SU-DHL-6 (cell line): Measurements from ENCODE around the gene PUDP.

Experiments
- EZH2phosphoT487 ChIP-seq: fragments of 200-600 bp; sonication (generic), shearing (Covaris generic); conservative IDR thresholded peaks from 2 replicates; pipeline ENCODE4 v1.6.1; 2018; ENCODE audit warnings: mild to moderate bottlenecking, antibody characterized with exemption, low read length, moderate library complexity, mixed read lengths
- TF ChIP-seq, protein P1 (sequence below): fragments of 200-600 bp; sonication (generic); IDR thresholded peaks from one replicate; pipeline ENCODE4 v1.5.1; 2017; ENCODE audit warnings: antibody characterized with exemption, mild to moderate bottlenecking, low read length, moderate library complexity; ENCODE audit not compliant: insufficient read depth, poor library complexity, severe bottlenecking

DNA sequence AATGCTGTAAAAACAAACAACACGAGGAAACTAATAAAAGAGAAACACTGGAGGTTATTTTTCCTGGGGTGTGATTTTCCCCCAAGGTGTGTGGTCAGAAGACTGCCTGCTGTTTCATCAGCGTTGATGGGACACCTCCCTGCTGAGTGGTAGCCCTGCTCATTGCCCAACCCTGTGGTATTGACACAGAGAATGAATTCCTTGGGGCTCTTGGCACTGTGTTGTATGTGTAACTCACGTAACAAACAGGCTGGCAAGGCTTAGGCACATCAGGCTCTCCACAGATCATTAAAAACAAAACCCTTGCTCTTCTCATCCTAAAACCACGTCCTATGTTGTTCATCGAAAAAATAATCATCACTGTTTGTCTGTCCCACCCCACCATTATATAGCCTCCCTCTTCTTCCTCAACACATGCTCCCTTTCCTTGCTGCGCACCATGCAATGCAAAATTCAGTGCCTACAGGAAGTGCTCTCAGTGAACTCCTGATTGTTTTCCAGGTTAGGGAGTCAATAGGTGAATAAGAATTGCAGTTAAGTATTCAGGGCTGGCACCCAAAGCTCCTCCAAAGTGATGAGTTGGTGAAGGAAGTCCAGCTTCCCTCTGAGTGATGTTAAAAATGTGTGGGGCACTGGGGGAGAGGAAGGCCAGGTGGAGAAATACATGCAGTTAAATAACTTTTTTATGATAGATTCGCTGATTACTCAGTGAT lies 11.4 kb upstream of the PUDP start:
- TF ChIP-seq, protein P1, sequence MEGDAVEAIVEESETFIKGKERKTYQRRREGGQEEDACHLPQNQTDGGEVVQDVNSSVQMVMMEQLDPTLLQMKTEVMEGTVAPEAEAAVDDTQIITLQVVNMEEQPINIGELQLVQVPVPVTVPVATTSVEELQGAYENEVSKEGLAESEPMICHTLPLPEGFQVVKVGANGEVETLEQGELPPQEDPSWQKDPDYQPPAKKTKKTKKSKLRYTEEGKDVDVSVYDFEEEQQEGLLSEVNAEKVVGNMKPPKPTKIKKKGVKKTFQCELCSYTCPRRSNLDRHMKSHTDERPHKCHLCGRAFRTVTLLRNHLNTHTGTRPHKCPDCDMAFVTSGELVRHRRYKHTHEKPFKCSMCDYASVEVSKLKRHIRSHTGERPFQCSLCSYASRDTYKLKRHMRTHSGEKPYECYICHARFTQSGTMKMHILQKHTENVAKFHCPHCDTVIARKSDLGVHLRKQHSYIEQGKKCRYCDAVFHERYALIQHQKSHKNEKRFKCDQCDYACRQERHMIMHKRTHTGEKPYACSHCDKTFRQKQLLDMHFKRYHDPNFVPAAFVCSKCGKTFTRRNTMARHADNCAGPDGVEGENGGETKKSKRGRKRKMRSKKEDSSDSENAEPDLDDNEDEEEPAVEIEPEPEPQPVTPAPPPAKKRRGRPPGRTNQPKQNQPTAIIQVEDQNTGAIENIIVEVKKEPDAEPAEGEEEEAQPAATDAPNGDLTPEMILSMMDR, result no peak
- TF ChIP-seq EZH2phosphoT487, result no peak
